ENCODE data around the gene MARK3.

Gene MARK3

GRCh38 chr14:103546652-103547454, 161.6 kb downstream of the MARK3 start:
- Histone ChIP-seq H3K79me2 (ENCODE audit: insufficient read depth, low read length) (no peaks in the 10 kb centered on the region), H2AFZ (ENCODE audit: low read depth, low read length) (no peak overlapping the region; the same call in 1 of the 2 replicates), H4K20me1 (ENCODE audit: insufficient read depth, low read length) (peaks cover 55% of the 10 kb centered on the region), H3K27me3 (ENCODE audit: insufficient read depth, low read length, poor library complexity) (no peaks in the 10 kb centered on the region), H3K4me2 (ENCODE audit: insufficient read depth, low read length) (no peak overlapping the region), H3K4me1 (ENCODE audit: insufficient read depth, low read length) (no peaks in the 10 kb centered on the region), H3K9me3 (ENCODE audit: insufficient read depth, low read length, severe bottlenecking) (no peaks in the 10 kb centered on the region), H3K9ac (ENCODE audit: low read depth, low read length) (no peak overlapping the region), H3K27ac (ENCODE audit: low read length) (no peak overlapping the region), H3K4me3 (ENCODE audit: low read depth in 1 of 2, low read length in 2 of 2) (no peak overlapping the region), H3K36me3 (ENCODE audit: insufficient read depth, low read length) (no peaks in the 10 kb centered on the region; the same call in 1 of the 2 replicates)
- ATAC-seq (ENCODE audit: insufficient read depth, low read depth) (peak; percentile 81), DNase-seq (peak; percentile 70)
- TF ChIP-seq EZH2 (IDR thresholded peaks at IDR 0.05; ENCODE audit: borderline replicate concordance, low read depth, low read length, severe bottlenecking): no peak
- peak; percentile 97 for TF ChIP-seq CTCF (IDR thresholded peaks at IDR 0.05; ENCODE audit: borderline replicate concordance, extremely low read depth, low read length, poor library complexity, severe bottlenecking)

DNA sequence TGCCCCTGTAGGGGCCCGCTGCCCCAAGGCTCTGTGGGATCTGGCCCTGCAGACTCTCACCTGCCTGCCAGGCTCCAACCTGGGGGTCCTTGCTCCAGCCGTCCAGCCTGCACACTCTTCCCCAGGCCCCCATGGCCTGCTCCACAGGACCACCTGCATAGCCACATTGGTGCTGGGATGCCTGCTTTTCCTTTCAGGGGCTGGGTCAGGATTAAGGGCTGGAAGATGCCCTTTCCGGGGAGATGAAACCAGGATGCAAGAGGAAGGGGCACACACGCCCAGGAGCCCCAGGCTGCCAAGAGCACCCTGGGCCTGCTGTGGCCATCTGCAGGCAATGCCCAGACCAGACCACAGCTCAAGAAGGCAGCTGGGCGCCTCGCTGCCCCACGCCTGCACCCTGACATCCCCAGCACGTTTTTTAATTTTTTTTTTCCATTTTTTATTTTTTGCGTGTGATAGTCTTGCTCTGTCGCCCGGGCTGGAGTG, 162.3 kb downstream of the MARK3 start:
- Histone ChIP-seq H2AFZ (ENCODE audit: low read depth, low read length) (no peak overlapping the region), H3K27ac (ENCODE audit: low read length) (no peak overlapping the region), H3K9me3 (ENCODE audit: insufficient read depth, low read length, severe bottlenecking) (no peaks in the 10 kb centered on the region), H3K4me3 (ENCODE audit: low read depth in 1 of 2, low read length in 2 of 2) (no peak overlapping the region), H4K20me1 (ENCODE audit: insufficient read depth, low read length) (peaks cover 56% of the 10 kb centered on the region), H3K4me2 (ENCODE audit: insufficient read depth, low read length) (no peak overlapping the region), H3K9ac (ENCODE audit: low read depth, low read length) (no peak overlapping the region), H3K79me2 (ENCODE audit: insufficient read depth, low read length) (no peaks in the 10 kb centered on the region), H3K36me3 (ENCODE audit: insufficient read depth, low read length) (no peaks in the 10 kb centered on the region; the same call in 1 of the 2 replicates), H3K27me3 (ENCODE audit: insufficient read depth, low read length, poor library complexity) (no peaks in the 10 kb centered on the region), H3K4me1 (ENCODE audit: insufficient read depth, low read length) (no peaks in the 10 kb centered on the region)
- DNase-seq (no peak), ATAC-seq (ENCODE audit: insufficient read depth, low read depth) (no peak)
- no peak for TF ChIP-seq CTCF (IDR thresholded peaks at IDR 0.05; ENCODE audit: borderline replicate concordance, extremely low read depth, low read length, poor library complexity, severe bottlenecking)
- no peak for TF ChIP-seq EZH2 (IDR thresholded peaks at IDR 0.05; ENCODE audit: borderline replicate concordance, low read depth, low read length, severe bottlenecking)

DNA sequence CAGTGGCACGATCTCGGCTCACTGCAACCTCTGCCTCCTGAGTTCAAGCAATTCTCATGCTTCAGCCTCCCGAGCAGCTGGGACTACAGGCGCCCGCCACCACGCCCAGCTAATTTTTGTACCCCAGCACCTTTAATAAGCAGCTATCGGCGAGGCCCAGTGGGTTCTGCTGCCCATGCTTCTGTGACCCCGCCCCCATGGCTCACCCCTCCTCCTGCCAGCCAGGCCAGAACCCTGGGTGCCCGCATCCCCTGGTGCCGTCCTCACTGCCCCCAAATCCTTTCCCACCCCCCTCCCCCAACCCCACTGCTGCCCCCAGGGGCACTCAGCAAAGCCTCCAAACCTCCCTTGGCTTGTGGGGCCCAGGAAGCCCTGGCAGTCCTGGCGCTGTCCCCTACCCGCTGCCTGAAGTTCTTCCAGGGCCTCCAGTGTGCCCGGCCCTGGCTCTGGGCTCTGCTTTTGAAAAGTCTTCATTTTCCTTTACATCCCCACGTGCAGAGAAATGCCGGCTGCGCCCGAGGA, 162.8 kb downstream of the MARK3 start:
- ATAC-seq (ENCODE audit: insufficient read depth, low read depth): no peak

More for the DNA sequence above, 162.8 kb downstream of the MARK3 start:
- Histone ChIP-seq H3K4me1 (ENCODE audit: insufficient read depth, low read length) (no peaks in the 10 kb centered on the region), H4K20me1 (ENCODE audit: insufficient read depth, low read length) (peaks cover 60% of the 10 kb centered on the region), H3K9ac (ENCODE audit: low read depth, low read length) (no peak overlapping the region), H2AFZ (ENCODE audit: low read depth, low read length) (no peak overlapping the region), H3K27ac (ENCODE audit: low read length) (no peak overlapping the region), H3K27me3 (ENCODE audit: insufficient read depth, low read length, poor library complexity) (no peaks in the 10 kb centered on the region), H3K36me3 (ENCODE audit: insufficient read depth, low read length) (no peaks in the 10 kb centered on the region; the same call in 1 of the 2 replicates), H3K4me3 (ENCODE audit: low read depth in 1 of 2, low read length in 2 of 2) (no peak overlapping the region), H3K4me2 (ENCODE audit: insufficient read depth, low read length) (no peak overlapping the region), H3K9me3 (ENCODE audit: insufficient read depth, low read length, severe bottlenecking) (no peaks in the 10 kb centered on the region), H3K79me2 (ENCODE audit: insufficient read depth, low read length) (0 out of 2 replicates have a peak, but pooled peaks cover 3% of the 10 kb centered on the region)
- DNase-seq: no peak
- no peak for TF ChIP-seq EZH2 (IDR thresholded peaks at IDR 0.05; ENCODE audit: borderline replicate concordance, low read depth, low read length, severe bottlenecking)
- no peak for TF ChIP-seq CTCF (IDR thresholded peaks at IDR 0.05; ENCODE audit: borderline replicate concordance, extremely low read depth, low read length, poor library complexity, severe bottlenecking)

Measured in DND-41 (cell line).